Naive thymus-derived CD8-positive, alpha-beta T cell (primary cell): ENCODE results near the gene ELP5. TPM values are rescaled to one million over a fixed set of nuclear protein-coding genes. Genes with fewer than 3 reads are reported as not detected.

ENCODE experiments used
- ATAC-seq, 2 donors: fragments of 150-1000 bp; cut with Tn5 transposase in 1 of 2; sonication (Bioruptor Pico), chemical (Tn5 transposase) in 1 of 2; 1 replicate in 1 of 2; 2 replicates in 1 of 2; pipeline ENCODE4 v1.10.0; 2021; ENCODE audit warnings: mild to moderate bottlenecking in 2 of 2, moderate library complexity in 2 of 2
- POLR2A ChIA-PET: fragments of 350-600 bp; sonication (Branson Sonifier 250); formaldehyde crosslinking; loops from one replicate; lab custom pipeline; 2021; ENCODE audit warnings: antibody characterized with exemption; lab: Charles Lee
- DNase-seq, 10 donors: peaks; one replicate each; pipeline versions ENCODE4 v3.0.0 to v3.0.0-alpha.2; 2020 to 2022
- H3K27ac Mint-ChIP-seq, 10 donors: one replicate each; pipeline ENCODE4 v1.8.0; 2020 to 2022; ENCODE audit warnings: mild to moderate bottlenecking in 10 of 10, mixed read lengths in 10 of 10, moderate library complexity in 4 of 10, inconsistent platforms in 1 of 10
- H3K27me3 Mint-ChIP-seq, 5 donors: one replicate each; pipeline ENCODE4 v1.8.0; 2021 to 2022; ENCODE audit warnings: mixed read lengths in 5 of 5
- H3K36me3 Mint-ChIP-seq, 3 donors: one replicate each; pipeline ENCODE4 v1.8.0; 2020 to 2022; ENCODE audit warnings: mixed read lengths in 3 of 3, mild to moderate bottlenecking in 2 of 3, inconsistent platforms in 1 of 3
- H3K4me1 Mint-ChIP-seq, 4 donors: one replicate each; pipeline ENCODE4 v1.8.0; 2021 to 2022; ENCODE audit warnings: mixed read lengths in 4 of 4
- H3K4me3 Mint-ChIP-seq, 10 donors: one replicate each; pipeline ENCODE4 v1.8.0; 2020 to 2022; ENCODE audit warnings: mild to moderate bottlenecking in 10 of 10, mixed read lengths in 10 of 10, moderate library complexity in 6 of 10, inconsistent platforms in 1 of 10
- H3K9me3 Mint-ChIP-seq, 9 donors: one replicate each; pipeline ENCODE4 v1.8.0; 2020 to 2022; ENCODE audit warnings: mixed read lengths in 9 of 9, mild to moderate bottlenecking in 3 of 9, inconsistent platforms in 1 of 9, moderate library complexity in 1 of 9
- polyA plus RNA-seq, 3 donors: library from polyadenylated mRNA; unstranded; fragments of 300-500 nt; fragmentation: Illumina TruSeq; gene quantifications; one replicate each; pipeline ENCODE4 v1.2.3, GENCODE V29; 2021
- total RNA-seq, 8 experiments: library from RNA in 2 of 8; stranded (reverse) in 2 of 8; gene quantifications; one replicate each; pipeline ENCODE4 v1.2.3 and lab custom pipeline; 2021 to 2026

Gene ELP5
- total and polyA plus RNA-seq, 5 experiments from 2014 or later, result 35.1 to 94.0 (median 55.5) TPM

GRCh38 chr17:7219812-7220592, 32.0 kb upstream of the ELP5 start, which contains the start of the genes ACADVL and DLG4:
Gene ACADVL, plus strand, starts transcription at chr17:7219938. Its CDS starts 47 bp downstream, at chr17:7219985.
Gene DLG4, minus strand, starts transcription at chr17:7219836.
- Mint-ChIP-seq H3K4me3 (peak within 1 kb of the TSS; percentile 88 to 97 (median 94)), H3K4me1 (peaks cover 33 to 64% (median 57%) of the 10 kb centered on the region in 4 donors), H3K27ac (peak within 1 kb of the TSS; percentile 90 to 99 (median 98)), H3K9me3 (no peaks in the 10 kb centered on the region), H3K36me3 (peaks cover 0 to 18% (median 0%) of the 10 kb centered on the region in 3 donors), H3K27me3 (no peaks in the 10 kb centered on the region)
- DNase-seq (peak; percentile 61 to 86 (median 68)), ATAC-seq (peak; percentile 64 to 71)
- POLR2A ChIA-PET, result interaction anchor here (0.5 to 14.0 kb wide), 13 partner anchors 16 to 461 kb away, joined by 3 to 371 read pairs (median 5); partner anchors contain the start of genes ACAP1, CLDN7, DVL2 and GABARAP

DNA sequence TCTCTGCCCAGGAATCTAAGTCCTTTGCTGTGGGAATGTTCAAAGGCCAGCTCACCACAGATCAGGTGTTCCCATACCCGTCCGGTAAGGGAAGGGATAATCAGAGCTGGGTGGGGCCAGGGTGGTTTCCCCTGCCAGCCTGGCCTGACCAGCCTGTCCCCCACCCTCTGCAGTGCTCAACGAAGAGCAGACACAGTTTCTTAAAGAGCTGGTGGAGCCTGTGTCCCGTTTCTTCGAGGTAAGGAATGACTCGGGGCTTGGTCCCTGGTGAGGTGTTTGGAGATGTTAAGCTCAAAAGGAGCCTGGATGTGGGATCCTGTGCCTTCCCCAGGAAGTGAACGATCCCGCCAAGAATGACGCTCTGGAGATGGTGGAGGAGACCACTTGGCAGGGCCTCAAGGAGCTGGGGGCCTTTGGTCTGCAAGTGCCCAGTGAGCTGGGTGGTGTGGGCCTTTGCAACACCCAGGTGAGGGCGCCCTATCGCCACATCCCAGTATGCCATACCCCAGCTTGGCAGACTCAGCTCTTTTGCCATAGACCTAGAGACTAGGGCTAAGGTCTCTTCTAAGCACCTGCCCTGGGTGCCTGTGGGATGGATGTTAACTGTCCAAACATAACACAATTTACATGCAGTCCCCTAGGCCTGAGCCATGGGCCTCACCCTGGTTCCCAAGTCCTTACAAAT, 31.3 kb upstream of the ELP5 start:
- Mint-ChIP-seq H3K9me3 (no peaks in the 10 kb centered on the region), H3K4me3 (peak overlapping the region; percentile 88 to 95 (median 94)), H3K27me3 (no peaks in the 10 kb centered on the region), H3K36me3 (peaks cover 0 to 26% (median 0%) of the 10 kb centered on the region in 3 donors), H3K4me1 (peaks cover 33 to 56% (median 50%) of the 10 kb centered on the region in 4 donors), H3K27ac (peak overlapping the region; percentile 90 to 99 (median 94))
- POLR2A ChIA-PET, result interaction anchor here (0.5 to 14.0 kb wide), 14 partner anchors 15 to 460 kb away, joined by 3 to 371 read pairs (median 5); partner anchors contain the start of genes ACAP1, CLDN7, CTDNEP1 and DVL2
- ATAC-seq (peak; percentile 38 to 59), DNase-seq (peak; percentile 36 to 79 (median 50))

DNA sequence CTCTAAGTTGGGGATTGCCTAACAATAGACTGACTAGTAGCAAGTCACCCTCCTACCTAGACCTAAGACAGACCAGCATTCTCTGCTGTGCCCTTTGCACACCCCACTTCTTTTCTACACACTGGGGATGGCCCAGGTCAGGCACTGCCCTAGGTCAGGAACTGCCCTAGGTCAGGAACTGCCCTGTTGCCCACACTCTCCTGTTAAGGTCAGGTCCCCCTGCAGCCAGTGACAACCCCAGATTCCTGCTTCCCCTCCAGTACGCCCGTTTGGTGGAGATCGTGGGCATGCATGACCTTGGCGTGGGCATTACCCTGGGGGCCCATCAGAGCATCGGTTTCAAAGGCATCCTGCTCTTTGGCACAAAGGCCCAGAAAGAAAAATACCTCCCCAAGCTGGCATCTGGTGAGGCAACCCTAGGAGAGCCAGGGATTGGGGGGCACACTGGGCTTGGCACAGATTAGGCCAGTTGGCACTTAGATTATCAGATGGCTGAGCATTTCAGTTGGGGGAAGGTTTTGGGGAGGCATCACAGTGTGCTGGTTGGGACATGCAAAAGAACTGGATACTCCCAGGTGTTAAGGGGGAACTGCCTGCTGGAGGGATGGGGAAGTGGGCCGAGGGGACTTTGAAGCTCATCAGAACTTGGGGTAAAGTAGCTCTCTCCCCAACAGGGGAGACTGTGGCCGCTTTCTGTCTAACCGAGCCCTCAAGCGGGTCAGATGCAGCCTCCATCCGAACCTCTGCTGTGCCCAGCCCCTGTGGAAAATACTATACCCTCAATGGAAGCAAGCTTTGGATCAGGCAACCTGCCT, 30.5 kb upstream of the ELP5 start:
- Mint-ChIP-seq H3K4me3 (peak overlapping the region; percentile 45 to 95 (median 92)), H3K9me3 (no peaks in the 10 kb centered on the region), H3K36me3 (peaks cover 0 to 29% (median 0%) of the 10 kb centered on the region in 3 donors), H3K27ac (peak overlapping the region in 9 of 10 donors; percentile 66 to 99 (median 91)), H3K4me1 (peaks cover 26 to 49% (median 43%) of the 10 kb centered on the region in 4 donors), H3K27me3 (no peaks in the 10 kb centered on the region)
- ATAC-seq (no peak), DNase-seq (no peak)
- POLR2A ChIA-PET, result interaction anchor here (0.7 to 14.0 kb wide), 10 partner anchors 15 to 176 kb away, joined by 3 to 371 read pairs (median 5); partner anchors contain the start of genes ACAP1, CLDN7, CTDNEP1 and DVL2

DNA sequence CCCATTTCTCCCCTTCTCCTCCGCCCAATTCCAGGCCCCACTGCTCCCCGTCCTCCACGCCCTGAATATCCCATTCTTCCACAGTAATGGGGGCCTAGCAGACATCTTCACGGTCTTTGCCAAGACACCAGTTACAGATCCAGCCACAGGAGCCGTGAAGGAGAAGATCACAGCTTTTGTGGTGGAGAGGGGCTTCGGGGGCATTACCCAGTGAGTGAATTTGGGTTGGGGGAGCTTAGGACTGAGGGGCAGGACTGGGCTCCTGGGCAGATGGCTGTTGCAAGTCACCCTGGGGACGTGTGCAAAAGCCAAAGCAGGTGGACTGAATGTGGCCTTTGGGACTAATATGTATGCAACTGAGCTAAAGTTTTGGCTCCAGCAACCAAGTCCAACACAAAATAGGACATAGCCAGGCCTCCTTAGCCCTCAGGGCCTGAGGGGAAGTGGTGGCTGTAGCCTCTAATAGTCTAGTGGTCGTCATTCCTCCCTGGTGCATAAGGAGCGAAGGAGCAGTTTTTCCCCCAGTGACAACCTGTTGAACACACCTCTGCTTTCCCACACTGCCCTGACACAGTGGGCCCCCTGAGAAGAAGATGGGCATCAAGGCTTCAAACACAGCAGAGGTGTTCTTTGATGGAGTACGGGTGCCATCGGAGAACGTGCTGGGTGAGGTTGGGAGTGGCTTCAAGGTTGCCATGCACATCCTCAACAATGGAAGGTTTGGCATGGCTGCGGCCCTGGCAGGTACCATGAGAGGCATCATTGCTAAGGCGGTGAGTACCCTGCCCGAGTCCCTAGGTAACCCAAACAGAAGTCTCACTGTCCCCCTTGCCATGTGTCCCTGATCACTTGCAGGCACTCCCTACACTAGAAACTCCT, 29.7 kb upstream of the ELP5 start:
- Mint-ChIP-seq H3K27me3 (no peaks in the 10 kb centered on the region), H3K4me1 (peaks cover 22 to 43% (median 38%) of the 10 kb centered on the region in 4 donors), H3K4me3 (peak overlapping the region in 2 of 10 donors; percentile 40 to 48), H3K36me3 (peaks cover 0 to 34% (median 2%) of the 10 kb centered on the region in 3 donors), H3K9me3 (no peaks in the 10 kb centered on the region), H3K27ac (peak overlapping the region in 4 of 10 donors; percentile 62 to 79 (median 72))
- POLR2A ChIA-PET, result interaction anchor here (1.1 to 14.0 kb wide), 6 partner anchors 14 to 177 kb away, joined by 3 to 371 read pairs (median 4); partner anchors contain the start of genes CTDNEP1, DVL2, GABARAP and GPS2
- no peak for DNase-seq
- no peak for ATAC-seq

- H3K36me3 Mint-ChIP-seq, result peaks cover 0 to 36% (median 3%) of the 10 kb centered on the region in 3 donors
- H3K4me1 Mint-ChIP-seq, result peaks cover 19 to 37% (median 34%) of the 10 kb centered on the region in 4 donors
- no peaks in the 10 kb centered on the region for H3K9me3 Mint-ChIP-seq
- H3K4me3 Mint-ChIP-seq, result no peak overlapping the region
- ATAC-seq, result no peak
- peak overlapping the region in 1 of 10 donors; percentile 27 for H3K27ac Mint-ChIP-seq
- no peak for DNase-seq
- H3K27me3 Mint-ChIP-seq, result no peaks in the 10 kb centered on the region
- POLR2A ChIA-PET, result interaction anchor here (14.0 kb wide), 1 partner anchor 13 kb away, joined by 371 read pairs; the partner anchor contains the start of genes DVL2, GABARAP and PHF23
These were observed 29.1 kb upstream of the ELP5 start for GRCh38 chr17:7222972-7223292.

DNA sequence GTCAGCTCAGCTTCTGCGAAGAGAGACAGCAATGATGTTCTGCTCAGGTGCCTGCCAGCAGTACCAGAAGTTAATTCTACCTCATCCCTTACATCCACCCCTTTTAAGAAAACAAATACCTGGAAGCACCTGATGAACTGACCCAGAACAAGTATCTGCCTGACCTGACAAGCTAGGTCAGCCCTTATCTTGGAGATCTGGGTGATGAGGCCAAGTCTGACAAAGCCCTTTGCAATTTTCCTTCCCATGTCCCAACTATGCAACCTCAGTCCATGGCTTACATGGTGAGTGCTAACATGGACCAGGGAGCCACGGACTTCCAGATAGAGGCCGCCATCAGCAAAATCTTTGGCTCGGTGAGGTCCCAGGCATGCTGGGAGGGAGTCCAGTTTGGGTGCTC, 28.6 kb upstream of the ELP5 start:
- H3K4me1 Mint-ChIP-seq, result peaks cover 19 to 35% (median 30%) of the 10 kb centered on the region in 4 donors
- H3K27ac Mint-ChIP-seq, result peak overlapping the region in 2 of 10 donors; percentile 44 to 52
- no peaks in the 10 kb centered on the region for H3K27me3 Mint-ChIP-seq
- ATAC-seq (no peak), DNase-seq (no peak)
- peaks cover 0 to 40% (median 5%) of the 10 kb centered on the region in 3 donors for H3K36me3 Mint-ChIP-seq
- POLR2A ChIA-PET, result interaction anchor here (14.0 kb wide), 1 partner anchor 13 kb away, joined by 371 read pairs; the partner anchor contains the start of genes DVL2, GABARAP and PHF23
- H3K9me3 Mint-ChIP-seq, result no peaks in the 10 kb centered on the region
- no peak overlapping the region for H3K4me3 Mint-ChIP-seq

DNA sequence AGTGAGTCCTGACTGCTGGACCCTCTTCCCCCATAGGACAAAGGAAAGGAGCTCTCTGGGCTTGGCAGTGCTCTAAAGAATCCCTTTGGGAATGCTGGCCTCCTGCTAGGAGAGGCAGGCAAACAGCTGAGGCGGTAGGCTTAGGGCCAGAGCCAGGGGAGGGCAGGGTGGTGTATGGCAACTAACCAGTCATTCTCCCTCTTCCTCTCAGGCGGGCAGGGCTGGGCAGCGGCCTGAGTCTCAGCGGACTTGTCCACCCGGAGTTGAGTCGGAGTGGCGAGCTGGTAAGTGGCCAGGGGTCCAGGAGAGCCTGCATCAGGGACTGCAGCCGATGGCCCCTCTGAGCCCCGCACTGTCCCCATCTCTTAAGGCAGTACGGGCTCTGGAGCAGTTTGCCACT, 27.9 kb upstream of the ELP5 start:
- peak overlapping the region in 1 of 10 donors; percentile 18 for H3K27ac Mint-ChIP-seq
- ATAC-seq, result no peak
- DNase-seq, result no peak
- no peak overlapping the region for H3K4me3 Mint-ChIP-seq
- H3K9me3 Mint-ChIP-seq, result no peaks in the 10 kb centered on the region
- no peaks in the 10 kb centered on the region for H3K27me3 Mint-ChIP-seq
- POLR2A ChIA-PET, result interaction anchor here (14.0 kb wide), 1 partner anchor 12 kb away, joined by 371 read pairs; the partner anchor contains the start of genes DVL2, GABARAP and PHF23
- peaks cover 0 to 48% (median 5%) of the 10 kb centered on the region in 3 donors for H3K36me3 Mint-ChIP-seq
- peaks cover 15 to 28% (median 23%) of the 10 kb centered on the region in 4 donors for H3K4me1 Mint-ChIP-seq

DNA sequence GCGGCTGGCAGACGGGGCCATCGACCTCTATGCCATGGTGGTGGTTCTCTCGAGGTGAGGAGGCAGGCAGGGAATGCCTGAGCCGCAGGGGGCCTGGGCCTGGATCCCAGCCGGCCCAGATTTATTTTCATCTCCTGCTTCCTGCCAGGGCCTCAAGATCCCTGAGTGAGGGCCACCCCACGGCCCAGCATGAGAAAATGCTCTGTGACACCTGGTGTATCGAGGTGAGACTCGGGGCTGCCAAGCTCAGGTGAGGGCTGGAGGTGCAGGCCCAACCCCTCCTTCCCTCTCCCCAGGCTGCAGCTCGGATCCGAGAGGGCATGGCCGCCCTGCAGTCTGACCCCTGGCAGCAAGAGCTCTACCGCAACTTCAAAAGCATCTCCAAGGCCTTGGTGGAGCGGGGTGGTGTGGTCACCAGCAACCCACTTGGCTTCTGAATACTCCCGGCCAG, 27.3 kb upstream of the ELP5 start:
- H3K9me3 Mint-ChIP-seq, result no peaks in the 10 kb centered on the region
- peak overlapping the region in 1 of 10 donors; percentile 61 for H3K27ac Mint-ChIP-seq
- no peak overlapping the region for H3K4me3 Mint-ChIP-seq
- ATAC-seq (no peak), DNase-seq (no peak)
- POLR2A ChIA-PET, result interaction anchor here (14.0 kb wide), 1 partner anchor 12 kb away, joined by 371 read pairs; the partner anchor contains the start of genes DVL2, GABARAP and PHF23
- peaks cover 0 to 53% (median 5%) of the 10 kb centered on the region in 3 donors for H3K36me3 Mint-ChIP-seq
- no peaks in the 10 kb centered on the region for H3K27me3 Mint-ChIP-seq
- H3K4me1 Mint-ChIP-seq, result peaks cover 10 to 22% (median 17%) of the 10 kb centered on the region in 4 donors

DNA sequence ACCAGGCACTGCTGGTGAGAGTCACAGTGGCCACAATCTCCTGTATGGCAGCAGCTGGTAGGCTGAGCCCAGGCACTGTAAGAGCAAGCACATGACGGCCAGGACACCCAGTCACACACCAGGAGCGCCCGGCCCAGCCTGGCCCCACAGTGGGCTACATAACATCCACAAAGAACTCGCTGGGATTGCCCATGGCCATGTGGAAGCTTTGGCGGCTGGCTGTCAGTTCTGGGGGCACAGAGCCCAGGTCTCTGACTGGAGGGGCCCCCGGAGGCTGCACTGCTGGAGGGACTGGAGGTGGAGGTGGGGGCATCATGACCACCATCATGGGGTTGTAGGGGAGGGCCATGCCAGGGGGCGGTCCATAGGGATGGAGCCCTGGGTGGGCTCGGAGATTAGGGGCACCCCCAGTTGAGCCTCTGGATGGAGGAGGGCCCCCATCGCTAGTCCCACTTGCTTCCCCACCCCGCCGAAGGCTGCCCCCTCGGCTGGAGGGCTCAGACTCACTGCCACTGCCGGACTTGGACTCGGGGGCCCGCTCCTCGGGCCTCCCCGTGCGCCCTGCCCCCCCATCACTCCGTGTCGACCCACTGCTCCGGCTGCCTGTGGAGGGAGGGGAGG, 26.2 kb upstream of the ELP5 start:
- Mint-ChIP-seq H3K4me1 (peaks cover 7 to 16% (median 8%) of the 10 kb centered on the region in 4 donors), H3K27ac (peak overlapping the region in 2 of 10 donors; percentile 49 to 59), H3K9me3 (no peaks in the 10 kb centered on the region), H3K4me3 (no peak overlapping the region), H3K27me3 (no peaks in the 10 kb centered on the region), H3K36me3 (peaks cover 0 to 62% (median 5%) of the 10 kb centered on the region in 3 donors)
- no peak for ATAC-seq
- POLR2A ChIA-PET, result interaction anchor here (14.0 kb wide), 1 partner anchor 11 kb away, joined by 371 read pairs; the partner anchor contains the start of genes DVL2, GABARAP and PHF23
- DNase-seq, result no peak
